Endothelial cell of umbilical vein (primary cell): ENCODE measurements around the gene FMN2. TPM values are rescaled to one million over a fixed set of nuclear protein-coding genes. Genes with fewer than 3 reads are reported as not detected.

Experiments used
- BruUV-seq: library from RNA; stranded (reverse); fragments of 400-500 nt; replicated peaks from 2 replicates; lab custom pipeline; 2021; lab: Mats Ljungman, UMichigan
- CTCF ChIA-PET: fragments of 300-600, 350-600 bp; sonication (Branson Sonifier 250); formaldehyde crosslinking; loops from one replicate; lab custom pipeline; 2021; ENCODE audit warnings: antibody characterized with exemption, inconsistent platforms; lab: Charles Lee
- POLR2A ChIA-PET: fragments of 300-600, 350-600 bp; sonication (Branson Sonifier 250); formaldehyde crosslinking; loops from one replicate; lab custom pipeline; 2021; ENCODE audit warnings: antibody characterized with exemption, inconsistent platforms; lab: Charles Lee
- DNase-seq: peaks from one replicate; pipeline ENCODE4 v3.0.0-alpha.2; 2011; ENCODE audit warnings: low read depth, low spot score
- FAIRE-seq: peaks from 2 replicates; lab custom pipeline; 2011; peaks lifted over from hg19 to GRCh38; lab: Jason Lieb, UNC
- H2AFZ ChIP-seq: 2 replicates; pipeline ENCODE4 v1.6.0; 2012; ENCODE audit warnings: low read depth, low read length, control low read depth, inconsistent platforms
- H3K27ac ChIP-seq: 2 replicates; pipeline ENCODE4 v1.5.1; 2011; ENCODE audit warnings: low read depth, mild to moderate bottlenecking, control low read depth, low read length, moderate library complexity; ENCODE audit not compliant: insufficient read depth
- H3K27me3 ChIP-seq, 2 experiments: 2 replicates each; pipeline versions ENCODE4 v1.6.0 to v1.6.1; 2011; ENCODE audit warnings: low read length in 2 of 2, mixed read lengths in 1 of 2; ENCODE audit not compliant: control insufficient read depth in 2 of 2, insufficient read depth in 2 of 2
- H3K36me3 ChIP-seq, 2 experiments: 2 replicates in 1 of 2; 3 replicates in 1 of 2; pipeline ENCODE4 v1.5.1; 2011; ENCODE audit warnings: low read length in 2 of 2, mild to moderate bottlenecking in 1 of 2, moderate library complexity in 1 of 2; ENCODE audit not compliant: control insufficient read depth in 2 of 2, insufficient read depth in 2 of 2; ENCODE audit errors: extremely low read depth in 1 of 2
- H3K4me1 ChIP-seq: 3 replicates; pipeline ENCODE4 v1.5.1; 2011; ENCODE audit warnings: mild to moderate bottlenecking, low read length; ENCODE audit not compliant: control insufficient read depth, insufficient read depth; ENCODE audit errors: extremely low read depth
- H3K4me2 ChIP-seq: 2 replicates; pipeline ENCODE4 v1.6.1; 2011; ENCODE audit warnings: low read length, control low read depth, mixed read lengths; ENCODE audit not compliant: insufficient read depth
- H3K4me3 ChIP-seq, 3 experiments: fragments of 200-600 bp in 1 of 3; sonication (generic), shearing (Covaris generic) in 1 of 3; replicated peaks in 1 of 3; 2 replicates each; pipeline ENCODE4 v1.5.1; 2011 to 2016; ENCODE audit warnings: control low read depth in 3 of 3, low read length in 3 of 3, mild to moderate bottlenecking in 2 of 3, inconsistent platforms in 1 of 3, low read depth in 1 of 3, moderate library complexity in 1 of 3; ENCODE audit not compliant: insufficient read depth in 1 of 3
- H3K79me2 ChIP-seq: 2 replicates; pipeline ENCODE4 v1.6.0; 2012; ENCODE audit warnings: low read length, inconsistent platforms; ENCODE audit not compliant: control insufficient read depth, insufficient read depth
- H3K9ac ChIP-seq: replicated peaks from 2 replicates; pipeline ENCODE3; 2011; ENCODE audit warnings: low read length, control low read depth; ENCODE audit not compliant: insufficient read depth; ENCODE audit errors: extremely low read depth
- H3K9me1 ChIP-seq: replicated peaks from 3 replicates; pipeline ENCODE4 v1.6.0; 2011; ENCODE audit warnings: mild to moderate bottlenecking, low read length; ENCODE audit not compliant: control insufficient read depth, insufficient read depth; ENCODE audit errors: extremely low read depth
- H3K9me3 ChIP-seq: replicated peaks from 2 replicates; pipeline ENCODE4 v1.5.1; 2012; ENCODE audit warnings: low read length, inconsistent platforms; ENCODE audit not compliant: control insufficient read depth, insufficient read depth
- H4K20me1 ChIP-seq: replicated peaks from 2 replicates; pipeline ENCODE3; 2011; ENCODE audit warnings: mild to moderate bottlenecking, low read length; ENCODE audit not compliant: control insufficient read depth, insufficient read depth; ENCODE audit errors: extremely low read depth
- CTCF ChIP-seq, 2 donors: IDR thresholded peaks; 1 replicate in 1 of 2; 2 replicates in 1 of 2; pipeline ENCODE4 v1.5.1; 2011; ENCODE audit warnings: low read length in 2 of 2, mild to moderate bottlenecking in 2 of 2, moderate library complexity in 2 of 2, control low read depth in 1 of 2, inconsistent platforms in 1 of 2, low read depth in 1 of 2; ENCODE audit not compliant: insufficient read depth in 1 of 2; ENCODE audit errors: extremely low read depth in 1 of 2
- EZH2 ChIP-seq: IDR thresholded peaks from 2 replicates; pipeline ENCODE4 v1.6.1; 2012; ENCODE audit warnings: borderline replicate concordance, low read depth, mild to moderate bottlenecking, moderate library complexity, low read length, inconsistent platforms; ENCODE audit not compliant: severe bottlenecking
- FOS ChIP-seq: IDR thresholded peaks from 2 replicates; pipeline ENCODE4 v1.6.1; 2011; ENCODE audit warnings: mild to moderate bottlenecking, low read length, moderate library complexity, borderline replicate concordance; ENCODE audit not compliant: insufficient read depth
- GATA2 ChIP-seq: IDR thresholded peaks from 2 replicates; pipeline ENCODE4 v1.7.0; 2011; ENCODE audit warnings: low read depth, mild to moderate bottlenecking, moderate library complexity, mixed read lengths, low read length; ENCODE audit not compliant: insufficient read length, insufficient read depth
- JUN ChIP-seq: IDR thresholded peaks from 2 replicates; pipeline ENCODE4 v1.6.1; 2011; ENCODE audit warnings: borderline replicate concordance, low read depth; ENCODE audit not compliant: insufficient read length, insufficient read depth
- MAX ChIP-seq: IDR thresholded peaks from 2 replicates; pipeline ENCODE4 v1.6.1; 2011; ENCODE audit not compliant: insufficient read depth, insufficient read length
- MYC ChIP-seq: IDR thresholded peaks from one replicate; pipeline ENCODE4 v1.6.1; 2011; ENCODE audit warnings: mild to moderate bottlenecking, low read depth, low read length
- POLR2A ChIP-seq: IDR thresholded peaks from 2 replicates; pipeline ENCODE4 v1.6.1; 2012; ENCODE audit warnings: low read depth, mild to moderate bottlenecking, control low read depth, low read length
- POLR2AphosphoS5 ChIP-seq: IDR thresholded peaks from 2 replicates; pipeline ENCODE4 v1.6.1; 2012; ENCODE audit warnings: low read depth, mild to moderate bottlenecking, control low read depth, low read length, moderate library complexity; ENCODE audit not compliant: insufficient read depth
- dilution Hi-C: fragments of 300-500 bp; cut with MboI; formaldehyde crosslinking; loops from one replicate; pipeline ENCODE4 v1.15.0; 2019; ENCODE audit warnings: low sequenced_read_pairs; ENCODE audit not compliant: extremely low pct_ligation_motif_present
- intact Hi-C: fragments of 100-400 bp; cut with micrococcal nuclease; formaldehyde crosslinking; loops from one replicate; pipeline ENCODE4 v1.10.0; 2022
- polyA plus RNA-seq, 4 experiments: library from polyadenylated mRNA; depleted of rRNA in 3 of 4; stranded (reverse) in 3 of 4; unstranded in 1 of 4; fragments of >200 nt; gene quantifications; 2 replicates each; pipeline versions ENCODE4 v1.2.1 to v1.2.3, GENCODE V29; 2011 to 2012; ENCODE audit warnings: missing spikeins in 1 of 4
- total RNA-seq: library from RNA; stranded (reverse); gene quantifications from 2 replicates; pipeline ENCODE4 v1.2.3, GENCODE V29; 2021

Gene FMN2
- total and polyA plus RNA-seq, 2 donors (not counting 3 experiments of a cell fraction or from before 2014, with no cell fraction given): not detected

GRCh38 chr1:240503036-240503435, 411.4 kb downstream of the FMN2 start:
- FAIRE-seq: no peak
- H3K4me2 ChIP-seq: no peak overlapping the region
- H3K27ac ChIP-seq: no peak overlapping the region
- BruUV-seq: no TSS peak
- H3K27me3 ChIP-seq: no peaks in the 10 kb centered on the region
- H3K36me3 ChIP-seq: no peaks in the 10 kb centered on the region
- no peaks in the 10 kb centered on the region for H3K79me2 ChIP-seq
- H3K4me1 ChIP-seq: no peaks in the 10 kb centered on the region
- CTCF ChIA-PET: no interaction called here
- no peaks in the 10 kb centered on the region for H3K9me1 ChIP-seq
- H2AFZ ChIP-seq: no peak overlapping the region
- POLR2A ChIA-PET: no interaction called here
- no peak overlapping the region for H3K4me3 ChIP-seq
- no peak for DNase-seq
- dilution Hi-C loops (no loop called here), intact Hi-C loops (no loop called here)
- no peaks in the 10 kb centered on the region for H4K20me1 ChIP-seq
- TF ChIP-seq EZH2 (no peak), JUN (no peak), CTCF (IDR thresholded peaks at IDR 0.05; ENCODE audit: extremely low read depth in 1 of 2, insufficient read depth in 1 of 2, low read depth in 1 of 2, low read length in 2 of 2) (no peak), FOS (no peak), MAX (no peak), POLR2AphosphoS5 (no peak), GATA2 (no peak), POLR2A (no peak), MYC (no peak)
- no peak overlapping the region for H3K9ac ChIP-seq
- H3K9me3 ChIP-seq: peaks cover 2% of the 10 kb centered on the region
